UCSD-AML1 (cell line): ENCODE results near the gene SPECC1.
"Not testable (repeated sequence)": the region's sequence is repeated elsewhere in the genome, so short reads cannot be mapped to it uniquely, and the experiment has no call there.

Source experiments
- DNase-seq: peaks from one replicate; lab custom pipeline; 2025; ENCODE audit not compliant: unreplicated experiment; lab: John Stamatoyannopoulos, UW

SPECC1 gene

DNA sequence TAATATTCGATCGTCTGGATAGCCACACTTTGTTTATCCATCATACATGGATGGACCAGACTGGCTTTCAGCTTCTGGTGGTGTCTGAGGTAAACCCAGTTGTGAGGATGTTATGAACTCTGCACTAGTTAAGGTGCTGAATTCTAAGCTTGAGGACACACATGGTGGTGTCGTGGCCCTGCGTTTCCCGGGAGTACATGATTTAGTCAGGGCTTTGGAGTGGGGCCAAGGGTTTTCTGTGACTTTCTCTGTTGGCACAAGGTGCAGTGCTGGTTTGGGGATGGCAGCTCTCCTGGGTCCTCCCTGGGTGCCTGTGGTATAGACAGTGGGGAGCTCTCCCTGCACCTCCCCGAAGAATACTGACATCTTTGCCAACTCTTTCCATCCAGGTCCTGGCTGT, 116.6 kb downstream of the SPECC1 start:
- no peak for DNase-seq

DNA sequence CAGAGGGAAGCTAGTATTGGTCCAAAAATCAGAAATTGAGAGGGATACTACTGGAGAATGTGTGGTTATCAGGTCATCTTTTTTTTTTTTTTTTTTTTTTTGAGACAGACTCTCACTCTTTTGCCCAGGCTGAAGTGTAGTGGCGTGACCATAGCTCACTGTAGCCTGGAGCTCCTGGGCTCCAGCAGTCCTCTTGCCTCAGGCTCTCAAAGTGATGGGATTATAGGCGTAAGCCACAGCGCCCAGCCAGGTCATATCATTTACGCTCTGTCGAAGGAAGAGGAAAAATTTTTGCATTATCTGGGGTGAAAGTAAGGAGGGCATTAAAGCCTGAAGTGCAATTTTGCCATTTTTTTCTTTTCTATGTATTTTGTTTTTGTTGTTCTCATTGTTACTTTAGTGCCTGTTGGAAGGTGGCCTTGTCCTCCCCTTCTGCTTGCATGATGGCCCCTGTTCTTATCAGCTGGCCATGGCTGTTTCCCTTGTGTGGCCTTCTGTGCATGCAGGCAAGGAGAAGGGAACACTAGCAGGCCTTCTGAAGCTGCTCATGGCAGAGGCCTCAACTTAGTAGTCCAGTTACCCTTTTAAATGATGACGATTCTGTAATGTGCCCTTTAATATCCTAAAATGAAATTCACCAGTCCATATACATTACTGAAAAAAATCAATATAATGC, 118.3 kb downstream of the SPECC1 start:
- DNase-seq: no peak

DNA sequence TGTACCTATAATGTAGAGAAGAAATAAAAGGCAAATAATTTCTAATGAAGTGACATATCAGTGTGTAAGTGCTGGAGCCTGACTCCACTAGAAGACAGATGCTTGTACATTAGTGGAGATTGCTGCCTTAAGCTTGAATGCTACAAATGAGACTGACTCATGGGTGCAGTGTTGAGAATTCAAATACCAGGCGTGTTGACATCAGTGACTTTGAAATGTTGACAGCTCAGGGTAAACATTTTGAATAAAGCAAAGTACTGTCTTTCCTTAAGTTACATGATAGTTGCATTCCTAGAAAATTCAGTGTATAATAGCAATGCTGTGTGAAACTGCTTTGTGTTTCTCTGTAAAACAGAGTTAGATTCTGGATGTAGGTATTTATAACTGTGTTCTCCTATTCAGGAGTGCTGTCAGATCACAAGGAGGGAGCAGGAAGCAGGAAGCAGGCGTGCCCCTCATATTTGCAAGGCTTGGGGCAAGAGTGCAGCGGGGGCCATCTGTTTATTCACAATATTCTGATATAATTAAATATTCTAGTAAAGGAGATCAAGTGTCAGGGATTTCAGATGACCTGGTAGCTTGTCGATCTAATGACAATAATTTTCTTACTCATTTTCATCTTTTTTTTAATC, 119.0 kb downstream of the SPECC1 start:
- DNase-seq: no peak

GRCh38 chr17:20133517-20133916, 124.4 kb downstream of the SPECC1 start:
- DNase-seq: no peak

DNA sequence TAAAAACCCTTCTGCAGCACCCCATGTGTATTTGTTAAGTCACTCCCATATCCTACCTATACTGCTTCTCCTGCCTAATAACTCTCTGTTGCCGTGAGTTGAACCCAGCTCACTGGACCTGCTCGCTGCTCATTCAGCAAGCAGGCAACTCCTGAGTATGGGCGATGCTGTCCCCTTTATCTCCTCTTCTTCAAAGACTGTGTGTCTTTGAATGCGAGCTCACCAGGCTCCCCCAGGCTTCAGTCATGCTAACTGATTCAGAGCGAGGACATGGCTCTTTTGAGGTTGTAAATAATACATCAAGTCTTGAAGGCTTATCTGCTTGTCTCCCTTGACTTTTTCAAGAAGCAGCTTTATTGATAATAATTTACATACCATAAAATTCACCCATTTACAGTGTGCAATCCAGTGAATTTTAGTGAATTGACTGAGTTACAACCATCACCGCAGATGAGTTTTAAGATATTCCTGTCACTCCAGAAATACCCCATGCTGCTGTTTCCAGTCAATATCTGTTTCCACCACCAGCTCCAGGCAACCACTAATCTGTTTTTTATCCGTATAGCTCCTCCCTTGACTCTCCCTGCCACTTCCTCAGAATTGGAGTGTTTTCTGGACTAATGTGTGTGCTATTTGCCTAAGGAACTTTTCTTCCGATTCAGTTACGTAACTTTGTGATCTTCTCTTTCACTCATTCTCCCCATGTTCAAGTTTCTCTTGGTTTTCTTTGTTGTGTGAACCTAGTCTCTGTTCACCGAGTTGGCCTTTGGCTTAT, 132.2 kb downstream of the SPECC1 start:
- DNase-seq: no peak

DNA sequence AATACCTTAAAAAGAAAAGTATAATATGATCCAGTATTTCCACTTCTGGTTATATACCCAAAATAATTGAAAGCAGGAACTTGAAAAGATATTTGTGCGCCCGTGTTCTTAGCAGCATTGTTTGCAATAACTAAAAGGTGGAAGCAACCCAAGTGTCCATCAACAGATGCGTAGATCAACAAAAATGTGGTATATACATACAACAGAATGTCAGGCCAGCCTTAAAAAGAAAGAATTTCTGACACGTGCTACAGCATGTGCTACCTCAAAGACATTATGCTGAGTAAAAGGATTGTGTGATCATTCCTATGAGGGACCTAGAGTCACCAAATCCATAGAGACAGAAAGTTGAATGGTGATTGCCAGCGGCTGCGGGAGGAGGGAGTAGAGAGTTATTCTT, 133.1 kb downstream of the SPECC1 start:
- DNase-seq: no peak

DNA sequence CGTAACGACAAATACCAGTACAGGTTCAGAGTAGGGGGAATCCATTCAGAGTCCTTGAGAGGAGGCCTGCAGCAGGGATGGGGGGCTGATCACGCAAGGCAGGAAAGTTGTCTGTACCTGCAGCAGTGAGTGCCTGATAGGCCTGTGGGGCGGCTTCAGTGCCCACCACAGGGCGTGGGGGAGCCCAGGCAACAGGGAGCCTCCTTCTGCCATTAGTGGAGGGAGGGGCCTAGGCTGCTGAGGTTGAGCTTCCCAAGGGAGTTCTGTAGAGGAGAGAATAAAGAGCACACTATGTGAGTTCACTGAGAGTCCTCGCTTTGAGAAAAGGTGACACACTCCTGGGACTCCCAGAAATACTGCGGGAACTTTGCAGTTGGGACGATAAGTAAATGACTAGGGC, 134.6 kb downstream of the SPECC1 start:
- DNase-seq: no peak

- DNase-seq: no peak
Observed at GRCh38 chr17:20145567-20145966, 136.4 kb downstream of the SPECC1 start.

GRCh38 chr17:20149251-20149650, 140.1 kb downstream of the SPECC1 start:
- DNase-seq: no peak

- DNase-seq: no peak
Observed at GRCh38 chr17:20151174-20151573, 142.0 kb downstream of the SPECC1 start.

DNA sequence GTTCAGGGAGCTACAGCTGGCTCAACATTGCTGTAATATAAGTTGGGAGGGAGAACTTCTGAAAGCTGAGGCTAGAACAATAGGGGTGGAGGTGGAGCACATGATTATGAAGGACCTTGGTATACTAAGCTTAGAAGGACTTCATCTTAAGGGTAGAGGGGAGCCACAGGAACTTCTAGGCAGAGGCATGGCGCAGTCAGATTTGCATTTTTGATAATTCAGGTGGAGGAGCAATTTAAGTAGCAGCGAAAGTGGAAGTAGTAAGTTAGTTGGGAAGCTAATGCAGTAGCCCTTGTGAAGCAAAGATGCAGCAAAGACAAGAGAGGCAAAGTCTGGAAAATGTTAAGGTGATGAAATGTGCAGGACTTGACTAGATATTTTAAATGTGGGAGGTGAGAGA, 144.1 kb downstream of the SPECC1 start:
- DNase-seq: no peak

GRCh38 chr17:20154286-20155000, 145.3 kb downstream of the SPECC1 start:
- no peak for DNase-seq

DNA sequence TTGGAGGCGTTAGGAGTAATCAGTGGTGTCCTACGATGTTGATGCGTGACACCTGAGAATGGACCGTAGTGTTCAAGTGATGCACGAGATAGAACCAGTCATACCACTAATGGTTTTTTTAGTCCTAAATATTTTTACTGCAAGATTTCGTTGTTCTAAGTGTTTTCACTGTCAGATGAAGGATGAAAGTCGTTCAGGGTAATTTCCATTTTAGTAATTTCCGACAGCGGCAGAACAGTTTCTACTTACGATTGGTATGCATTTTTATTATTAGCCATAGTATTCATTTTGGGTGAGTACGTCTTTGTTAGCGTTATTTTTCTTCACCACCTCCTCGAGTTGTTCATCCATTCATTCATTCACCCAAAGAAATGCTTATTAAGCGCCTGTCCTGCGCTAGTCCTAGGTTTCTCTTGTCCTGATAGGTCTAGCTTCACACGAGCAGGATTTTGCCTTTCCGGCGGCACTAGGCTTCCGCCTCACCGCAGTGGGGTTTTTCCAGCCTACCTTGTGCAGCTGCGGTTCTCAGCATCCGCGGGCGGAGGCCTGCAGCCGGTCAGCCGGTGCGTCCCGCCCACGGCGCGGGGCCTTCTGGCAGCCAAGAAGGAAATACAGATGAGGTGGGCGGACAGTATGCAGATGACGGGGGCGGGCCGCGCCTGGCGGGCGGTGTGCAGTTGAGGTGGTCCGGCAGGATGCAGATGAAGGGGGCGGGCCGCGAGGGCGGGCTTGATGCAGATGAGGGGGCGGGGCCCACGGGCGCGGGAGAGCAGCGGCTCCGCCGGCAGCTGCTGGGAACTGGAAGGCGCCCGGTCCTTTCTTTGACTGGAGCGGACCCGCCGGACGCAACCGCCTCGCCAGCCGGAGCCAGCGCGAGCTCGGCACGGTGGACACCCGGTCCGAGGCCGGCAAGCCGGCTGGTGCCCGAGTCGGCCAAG, 146.4 kb downstream of the SPECC1 start:
- peak; percentile 98 for DNase-seq

DNA sequence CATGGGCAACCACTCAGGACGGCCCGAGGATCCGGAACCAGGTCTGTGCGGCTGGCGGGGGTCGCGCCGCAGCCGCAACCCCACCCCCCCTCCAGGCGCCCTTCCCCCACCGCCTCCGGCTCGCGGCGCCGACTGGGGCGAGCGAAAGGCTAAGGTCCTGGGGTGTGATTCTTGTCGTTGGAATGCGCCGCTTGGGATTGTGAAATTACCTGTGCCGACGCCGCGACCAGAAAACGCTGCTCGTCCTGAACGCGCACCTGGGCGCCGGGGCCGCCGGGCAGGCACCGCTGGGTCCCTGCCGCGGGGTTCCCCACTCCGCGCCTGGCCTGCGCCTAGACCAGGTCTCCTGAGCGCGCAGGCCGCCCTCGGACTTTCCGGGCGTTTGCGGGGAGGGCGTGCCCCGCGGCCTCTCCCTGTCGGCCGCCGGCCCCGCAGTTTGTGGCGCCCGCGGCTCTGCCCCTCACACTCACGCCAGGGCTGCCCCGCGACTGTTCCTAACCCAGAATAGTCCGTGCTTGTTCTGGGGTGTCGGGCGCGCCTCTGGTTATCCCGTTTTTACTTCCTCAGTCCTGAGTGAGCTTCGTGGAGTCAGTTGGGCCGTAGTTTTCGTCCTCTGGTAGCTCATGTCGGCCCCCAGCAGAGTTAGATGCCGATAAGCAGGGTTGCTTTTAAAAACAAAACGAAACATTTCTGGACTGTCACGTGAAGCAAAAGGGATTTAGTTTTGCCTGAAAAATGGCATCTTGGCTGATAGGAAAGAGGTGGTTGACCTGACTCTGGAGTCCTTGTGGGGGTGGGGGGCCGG, 147.2 kb downstream of the SPECC1 start:
- no peak for DNase-seq

DNA sequence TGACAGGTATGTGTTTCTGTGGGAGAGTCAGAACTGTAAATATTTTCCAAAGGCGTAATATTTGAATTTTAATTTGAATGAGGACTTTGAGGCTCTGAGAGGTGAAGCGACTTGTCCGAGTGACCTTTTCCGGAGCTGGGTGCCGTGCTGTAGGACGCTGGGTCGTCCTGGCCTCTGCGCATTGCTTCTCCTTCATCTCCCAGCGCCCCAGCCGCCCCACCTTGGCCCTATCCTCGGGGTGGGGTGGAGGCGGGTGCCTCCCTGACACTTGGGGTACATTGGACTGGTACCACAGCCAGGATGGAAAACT, 147.8 kb downstream of the SPECC1 start:
- DNase-seq: no peak

- no peak for DNase-seq
Observed at GRCh38 chr17:20158580-20158979, 149.4 kb downstream of the SPECC1 start.

DNA sequence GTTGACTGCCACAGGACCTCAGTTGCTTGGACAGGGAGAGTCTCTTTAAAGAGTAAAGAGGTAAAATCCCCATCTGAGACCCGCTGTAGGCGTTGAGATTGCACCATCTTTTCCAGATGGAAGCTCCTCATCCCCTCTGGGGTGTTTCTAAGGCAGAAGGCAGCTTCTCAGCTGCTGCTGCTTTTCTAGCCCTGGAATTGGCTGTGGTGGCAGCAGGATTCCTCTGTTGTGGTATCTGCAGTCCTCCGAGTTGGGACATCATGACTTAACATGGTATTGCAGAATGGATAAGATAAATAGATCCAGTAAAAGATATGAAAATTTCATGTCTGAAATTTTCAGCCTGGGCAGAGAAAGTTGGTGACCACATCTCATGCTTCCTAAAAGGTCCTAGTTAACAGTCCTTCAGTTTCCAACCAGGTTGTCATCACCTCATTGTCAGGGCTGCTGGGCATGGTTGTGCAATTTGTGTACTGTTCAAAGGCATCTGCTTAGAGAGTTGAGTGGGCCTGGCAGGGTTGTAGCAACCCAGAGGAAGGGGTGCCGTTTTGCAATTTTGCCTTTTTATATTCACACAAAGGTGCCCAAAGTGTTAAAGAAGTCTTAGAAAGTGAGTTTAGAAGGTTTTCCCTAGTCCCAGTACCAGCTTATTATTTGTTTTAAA, 150.4 kb downstream of the SPECC1 start:
- no peak for DNase-seq

GRCh38 chr17:20165516-20165915, 156.4 kb downstream of the SPECC1 start:
- DNase-seq: not testable (repeated sequence)

DNA sequence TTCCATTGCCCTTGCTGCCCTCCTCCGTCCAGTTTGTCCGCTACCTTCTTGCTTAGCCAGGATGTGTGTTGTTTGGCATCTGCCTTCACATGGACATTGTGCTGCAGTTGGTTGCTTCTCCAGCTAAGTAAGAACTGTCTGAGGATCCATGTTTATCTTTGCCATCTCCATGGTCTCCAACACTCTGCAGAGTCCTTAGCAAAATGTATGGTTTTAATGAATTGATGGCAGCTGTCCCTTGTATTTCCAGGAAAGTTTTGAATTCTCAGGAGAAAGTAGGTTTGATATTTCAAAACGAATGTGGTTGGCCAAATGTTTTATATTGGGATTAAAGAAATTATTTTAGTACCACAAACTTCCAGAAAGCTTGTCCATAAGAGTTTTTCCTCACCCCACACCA, 160.9 kb downstream of the SPECC1 start:
- no peak for DNase-seq
